HG03520 (cell line): ENCODE data around the gene PTGES.
"Not testable (repeated sequence)": the region's sequence is repeated elsewhere in the genome, so short reads cannot be mapped to it uniquely, and the experiment has no call there.

ENCODE experiments used
- ATAC-seq: cut with Tn5 transposase; IDR thresholded peaks from one replicate; pipeline ENCODE4 v1.9.1; 2021; ENCODE audit warnings: mild to moderate bottlenecking, moderate library complexity; ENCODE audit not compliant: unreplicated experiment

PTGES gene

GRCh38 chr9:129752900-129753729 lies at the start of gene PTGES:
Gene PTGES (minus strand): TSS chr9:129753042. CDS start chr9:129753012, 30 bp downstream.
- ATAC-seq, result no peak

GRCh38 chr9:129801504-129801903 lies 48.7 kb upstream of the PTGES start:
- no peak for ATAC-seq

GRCh38 chr9:129798973-129799372 lies 46.1 kb upstream of the PTGES start:
- no peak for ATAC-seq

GRCh38 chr9:129796029-129796428 lies 43.2 kb upstream of the PTGES start:
- not testable (repeated sequence) for ATAC-seq

GRCh38 chr9:129794549-129794948 lies 41.7 kb upstream of the PTGES start:
- no peak for ATAC-seq

- ATAC-seq, result no peak
Observed at GRCh38 chr9:129786481-129786880, 33.6 kb upstream of the PTGES start.

GRCh38 chr9:129785866-129786265 lies 33.0 kb upstream of the PTGES start:
- no peak for ATAC-seq

GRCh38 chr9:129784970-129785369 lies 32.1 kb upstream of the PTGES start:
- ATAC-seq, result not testable (repeated sequence)

GRCh38 chr9:129783516-129784361 lies 30.9 kb upstream of the PTGES start:
- ATAC-seq, result no peak

GRCh38 chr9:129781981-129782380 lies 29.1 kb upstream of the PTGES start:
- no peak for ATAC-seq

GRCh38 chr9:129781131-129781530 lies 28.3 kb upstream of the PTGES start:
- no peak for ATAC-seq

GRCh38 chr9:129779560-129780190 lies 26.8 kb upstream of the PTGES start:
- no peak for ATAC-seq

- no peak for ATAC-seq
Observed at GRCh38 chr9:129778469-129778868, 25.6 kb upstream of the PTGES start.

- no peak for ATAC-seq
Observed at GRCh38 chr9:129777769-129778130, 24.9 kb upstream of the PTGES start.

- no peak for ATAC-seq
Observed at GRCh38 chr9:129776938-129777768, 24.3 kb upstream of the PTGES start.

GRCh38 chr9:129776566-129776937 lies 23.7 kb upstream of the PTGES start:
- no peak for ATAC-seq

GRCh38 chr9:129776096-129776495 lies 23.3 kb upstream of the PTGES start:
- not testable (repeated sequence) for ATAC-seq

GRCh38 chr9:129775448-129775798 lies 22.6 kb upstream of the PTGES start:
- ATAC-seq, result no peak

- no peak for ATAC-seq
Observed at GRCh38 chr9:129774791-129775447, 22.1 kb upstream of the PTGES start.
